Stimulated activated memory B cell treated with anti-CD40 and anti-IgM and Interleukin-4, amounts not matched to agents 10 μg/mL and 1 μg/mL and 100 μg/mL, for 72 hours (primary cell): ENCODE measurements around the gene DUSP2.

Experiments
- ATAC-seq: fragments of 150-1000 bp; cut with Tn5 transposase; 2 replicates; pipeline ENCODE4 v1.10.0; 2021
- H3K27ac Mint-ChIP-seq: one replicate; pipeline ENCODE4 v1.8.0; 2022; ENCODE audit warnings: mild to moderate bottlenecking, mixed read lengths
- H3K27me3 Mint-ChIP-seq: one replicate; pipeline ENCODE4 v1.8.0; 2022; ENCODE audit warnings: mixed read lengths
- H3K36me3 Mint-ChIP-seq: one replicate; pipeline ENCODE4 v1.8.0; 2022; ENCODE audit warnings: mixed read lengths
- H3K4me1 Mint-ChIP-seq: one replicate; pipeline ENCODE4 v1.8.0; 2022; ENCODE audit warnings: mixed read lengths
- H3K4me3 Mint-ChIP-seq: one replicate; pipeline ENCODE4 v1.8.0; 2022; ENCODE audit warnings: mild to moderate bottlenecking, moderate library complexity, mixed read lengths
- H3K9me3 Mint-ChIP-seq: one replicate; pipeline ENCODE4 v1.8.0; 2022; ENCODE audit warnings: mixed read lengths

DUSP2 gene

DNA sequence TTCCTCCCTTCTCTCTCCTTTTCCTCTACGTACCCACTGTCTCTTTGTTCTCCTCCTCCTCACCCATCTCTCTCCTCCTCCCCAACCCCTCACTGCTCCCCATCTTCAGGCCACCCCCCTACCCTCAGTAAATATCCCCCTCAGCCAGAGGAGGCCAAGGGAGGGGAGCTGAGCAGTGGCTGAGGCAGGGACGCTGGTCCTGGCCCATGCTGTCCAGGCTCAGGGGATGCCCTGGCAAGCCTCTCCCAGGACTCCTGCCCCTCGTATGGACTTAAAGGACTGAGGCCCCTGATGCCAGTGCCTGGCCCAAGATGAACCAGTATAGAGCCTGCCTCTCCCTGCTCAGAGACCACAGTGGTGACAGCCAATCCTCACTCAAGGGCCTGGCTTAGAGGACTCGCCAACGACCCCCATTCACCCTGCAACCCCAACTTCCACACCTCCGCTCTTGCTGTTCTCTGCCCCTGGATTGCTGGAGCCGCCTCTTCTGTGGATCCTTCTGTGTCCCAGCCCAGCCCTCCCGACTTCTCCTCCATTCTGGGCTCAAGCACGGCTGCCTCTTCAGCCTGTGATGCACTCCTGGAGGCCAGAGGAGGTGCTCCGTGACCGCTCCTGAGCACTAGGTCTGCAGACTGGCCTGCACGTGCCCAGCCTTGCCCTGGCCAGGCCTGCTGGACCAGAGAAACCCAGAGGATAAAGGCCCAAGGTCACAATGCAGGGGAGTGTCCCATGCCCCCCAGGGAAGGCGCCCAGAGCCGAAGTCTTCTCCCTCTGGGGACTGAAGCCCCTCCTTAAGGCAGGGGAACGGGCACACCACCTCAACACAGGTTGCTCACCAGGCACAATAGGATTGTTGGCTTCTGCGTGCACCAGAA is 9.5 kb upstream of the DUSP2 start:
- Mint-ChIP-seq H3K36me3 (no peaks in the 10 kb centered on the region), H3K27me3 (no peaks in the 10 kb centered on the region), H3K4me3 (no peak overlapping the region), H3K9me3 (no peaks in the 10 kb centered on the region), H3K27ac (peak overlapping the region; percentile 92), H3K4me1 (peaks cover 83% of the 10 kb centered on the region)
- no peak for ATAC-seq

DNA sequence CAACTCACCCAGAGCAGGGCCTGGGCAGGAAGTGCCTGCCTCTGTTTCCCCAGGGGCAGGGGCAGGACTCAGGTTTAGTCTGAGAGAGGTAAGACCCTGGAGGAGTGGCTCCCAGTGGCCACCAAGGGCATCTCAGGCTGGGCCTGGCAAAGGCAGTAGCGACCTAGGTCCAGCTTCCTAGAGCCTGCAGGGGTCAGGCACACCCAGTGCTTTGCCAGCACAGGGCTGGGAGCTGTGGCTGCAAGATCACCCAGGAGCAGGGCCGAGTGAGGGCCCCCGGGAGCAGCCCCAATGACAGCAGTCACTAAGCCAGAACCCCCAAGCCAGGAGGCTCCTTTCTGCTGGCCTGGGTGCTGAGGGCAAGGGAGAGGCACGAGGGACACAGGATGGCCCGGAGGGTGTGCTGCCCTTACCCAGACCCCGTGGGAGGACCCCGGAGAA is 8.8 kb upstream of the DUSP2 start:
- Mint-ChIP-seq H3K27me3 (no peaks in the 10 kb centered on the region), H3K36me3 (no peaks in the 10 kb centered on the region), H3K27ac (peak overlapping the region; percentile 92), H3K9me3 (no peaks in the 10 kb centered on the region), H3K4me1 (peaks cover 78% of the 10 kb centered on the region), H3K4me3 (no peak overlapping the region)
- no peak for ATAC-seq

DNA sequence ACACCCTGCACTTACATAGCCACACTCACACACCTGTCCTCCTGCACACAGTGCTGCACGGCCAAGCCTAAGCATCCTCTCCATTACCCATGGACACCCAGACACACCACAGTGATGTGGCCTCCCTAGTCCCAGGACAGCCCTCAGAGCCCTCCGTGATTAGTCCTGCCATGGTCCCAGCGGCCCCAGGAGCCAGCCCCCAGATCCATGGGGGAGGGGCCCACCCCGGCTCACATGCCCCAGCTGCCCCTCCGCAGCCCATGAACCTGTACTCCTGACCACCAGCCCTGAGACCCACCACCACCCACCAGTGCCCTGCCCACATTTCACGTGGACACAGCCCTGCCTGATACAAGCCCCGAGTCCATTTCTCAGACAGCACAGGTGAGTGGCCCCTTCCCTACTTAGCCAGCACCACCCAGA is 8.1 kb upstream of the DUSP2 start:
- no peak for ATAC-seq
- Mint-ChIP-seq H3K4me3 (no peak overlapping the region), H3K4me1 (peaks cover 78% of the 10 kb centered on the region), H3K9me3 (no peaks in the 10 kb centered on the region), H3K27ac (peak overlapping the region; percentile 92), H3K36me3 (no peaks in the 10 kb centered on the region), H3K27me3 (no peaks in the 10 kb centered on the region)

DNA sequence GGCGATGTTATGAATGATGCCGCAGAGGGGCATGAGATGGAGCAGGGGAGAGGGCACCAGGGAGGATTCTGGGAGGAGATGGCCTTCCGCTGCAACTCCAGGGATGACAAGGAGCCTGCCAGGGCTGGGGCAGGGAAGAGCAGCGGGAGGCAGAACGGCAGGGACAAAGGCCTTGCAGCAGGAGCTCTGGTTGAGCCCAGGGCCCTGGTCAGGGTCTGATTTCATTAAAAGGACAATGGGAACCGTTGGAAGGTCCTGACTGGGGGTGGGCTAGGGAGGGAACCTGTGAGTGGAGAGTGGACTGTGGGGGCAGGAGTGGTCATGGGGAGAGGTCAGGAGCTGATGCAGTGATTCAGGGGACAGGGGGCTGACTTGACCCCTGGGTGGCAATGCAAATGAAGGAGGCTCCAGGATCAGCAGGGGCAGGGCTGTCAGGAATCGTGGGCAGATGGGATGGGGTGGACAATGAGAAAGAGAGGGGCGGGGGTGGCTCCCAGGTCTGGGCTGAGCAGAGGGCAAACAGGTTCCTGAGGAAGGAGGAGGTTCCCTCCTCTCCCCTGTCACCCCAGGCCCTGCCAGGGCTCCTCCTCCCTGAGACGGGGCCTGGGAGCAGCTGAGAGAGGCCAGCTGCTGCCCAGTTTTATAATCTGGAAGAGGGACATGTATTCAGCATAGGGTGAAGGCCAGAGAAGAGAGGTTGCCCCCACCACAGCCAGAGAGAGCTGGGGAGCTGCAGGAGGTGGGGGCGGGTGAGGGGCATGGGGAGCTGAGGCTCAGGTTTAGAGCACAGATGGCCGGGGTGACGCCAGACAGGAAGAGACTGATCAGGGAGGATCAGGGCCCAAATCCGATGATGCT is 7.3 kb upstream of the DUSP2 start:
- H3K9me3 Mint-ChIP-seq: no peaks in the 10 kb centered on the region
- H3K27me3 Mint-ChIP-seq: no peaks in the 10 kb centered on the region
- no peak overlapping the region for H3K4me3 Mint-ChIP-seq
- H3K36me3 Mint-ChIP-seq: no peaks in the 10 kb centered on the region
- peak overlapping the region; percentile 92 for H3K27ac Mint-ChIP-seq
- H3K4me1 Mint-ChIP-seq: peaks cover 78% of the 10 kb centered on the region
- no peak for ATAC-seq

DNA sequence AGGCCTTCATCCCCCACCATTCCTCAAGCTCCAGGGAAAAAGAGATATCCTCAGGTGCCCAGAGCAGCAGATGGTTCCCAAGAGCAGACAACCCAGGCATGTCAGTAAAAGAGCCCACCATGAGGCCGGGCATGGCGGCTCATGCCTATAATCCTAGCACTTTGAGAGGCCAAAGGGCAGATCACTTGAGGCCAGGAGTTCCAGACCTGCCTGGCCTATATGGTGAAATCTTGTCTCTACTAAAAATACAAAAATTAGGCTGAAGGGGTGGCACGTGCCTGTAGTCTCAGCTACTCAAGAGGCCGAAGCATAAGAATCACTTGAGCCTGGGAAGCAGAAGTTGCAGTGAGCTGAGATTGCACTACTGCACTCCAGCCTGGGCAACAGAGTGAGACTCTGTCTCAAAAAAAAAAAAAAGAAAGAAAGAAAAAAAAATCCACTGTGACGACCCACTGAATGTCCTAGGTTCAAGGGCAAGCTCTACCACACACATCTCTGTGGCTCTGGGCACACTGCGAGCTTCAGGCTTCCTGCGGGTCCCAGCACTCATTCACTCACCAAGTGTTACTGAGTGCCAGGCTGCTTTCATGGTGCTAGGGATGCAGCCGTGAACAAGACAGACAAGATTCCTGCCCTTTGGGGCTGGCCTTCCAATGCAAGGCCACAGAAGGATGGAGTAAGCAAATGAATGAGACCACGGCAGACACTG is 6.5 kb upstream of the DUSP2 start:
- H3K36me3 Mint-ChIP-seq: no peaks in the 10 kb centered on the region

DNA sequence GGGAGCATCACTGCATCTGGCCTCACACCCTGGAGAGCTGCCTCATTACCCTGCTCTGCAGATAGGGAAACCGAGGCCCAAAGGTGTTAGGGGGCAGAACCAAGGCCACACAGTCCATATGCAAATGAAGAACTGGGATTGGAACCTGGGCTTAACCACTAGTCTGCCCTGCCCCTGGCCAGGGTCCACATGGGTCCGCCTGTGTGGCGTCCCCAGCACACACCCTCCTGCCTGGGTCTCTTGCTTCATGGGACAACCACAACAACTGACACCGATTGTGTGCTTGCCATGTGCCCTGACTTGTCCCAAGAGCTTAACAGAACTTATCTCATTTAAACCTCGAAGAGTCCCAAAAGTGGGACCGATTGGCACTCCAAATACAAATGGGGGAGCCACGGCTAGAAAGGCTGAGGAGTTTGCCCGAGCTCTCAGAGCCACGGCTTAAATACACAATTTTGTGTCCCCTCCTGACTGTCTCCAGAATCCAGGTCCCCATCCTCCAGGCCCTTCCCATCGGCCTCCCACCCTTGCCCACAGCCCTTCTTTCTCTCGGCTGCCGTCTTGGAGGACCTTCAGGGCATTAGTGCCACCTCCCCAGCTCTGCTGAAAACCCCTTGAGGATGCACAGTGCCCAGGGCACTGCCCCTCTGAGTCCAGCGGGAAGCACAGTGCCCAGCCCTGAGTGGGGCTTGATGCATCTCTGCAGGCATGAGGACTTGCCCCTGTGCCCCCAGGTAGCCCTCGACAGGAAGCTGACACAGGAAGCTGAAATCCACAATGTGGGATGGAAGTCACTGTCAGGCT is 5.8 kb upstream of the DUSP2 start:
- Mint-ChIP-seq H3K36me3 (no peaks in the 10 kb centered on the region), H3K27ac (peak overlapping the region; percentile 92), H3K4me3 (no peak overlapping the region), H3K9me3 (no peaks in the 10 kb centered on the region), H3K27me3 (no peaks in the 10 kb centered on the region), H3K4me1 (peaks cover 78% of the 10 kb centered on the region)
- ATAC-seq: no peak

More for the DNA sequence above, 6.5 kb upstream of the DUSP2 start:
- H3K4me3 Mint-ChIP-seq: no peak overlapping the region
- H3K9me3 Mint-ChIP-seq: no peaks in the 10 kb centered on the region
- no peaks in the 10 kb centered on the region for H3K27me3 Mint-ChIP-seq
- no peak for ATAC-seq
- H3K4me1 Mint-ChIP-seq: peaks cover 78% of the 10 kb centered on the region
- H3K27ac Mint-ChIP-seq: peak overlapping the region; percentile 92

DNA sequence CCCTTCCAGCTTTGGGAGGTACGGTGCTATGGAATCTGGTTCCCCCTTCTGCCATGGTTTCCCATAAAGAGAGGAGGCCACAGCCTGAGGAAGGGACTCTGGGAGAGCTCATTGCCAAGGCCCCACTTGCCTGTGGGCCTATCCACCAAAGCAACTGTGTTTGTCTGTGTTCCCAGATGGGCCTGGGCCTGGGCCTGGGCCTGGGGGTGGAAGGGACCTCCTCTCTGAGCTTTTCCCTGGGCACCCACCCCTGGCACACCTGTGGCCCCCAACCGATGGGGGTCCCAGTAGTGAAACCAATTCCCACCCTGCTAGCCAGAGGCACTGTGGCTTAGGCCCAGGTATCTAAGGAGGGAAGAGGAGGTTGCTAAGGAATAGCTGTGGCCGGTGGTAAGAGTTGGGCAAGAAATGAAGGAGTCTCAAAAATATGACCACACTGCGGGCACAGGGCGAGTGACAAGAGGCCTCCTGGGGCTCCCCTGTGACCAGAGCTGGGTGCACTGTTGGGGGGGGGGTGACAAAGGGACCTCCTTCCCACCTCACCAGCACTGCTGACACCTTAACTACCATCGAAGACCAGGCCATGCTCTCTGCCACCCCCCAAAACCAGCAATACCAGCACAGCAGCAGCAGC is 4.9 kb upstream of the DUSP2 start:
- Mint-ChIP-seq H3K9me3 (no peaks in the 10 kb centered on the region), H3K4me1 (peaks cover 76% of the 10 kb centered on the region), H3K4me3 (no peak overlapping the region), H3K27ac (peak overlapping the region; percentile 66), H3K36me3 (no peaks in the 10 kb centered on the region), H3K27me3 (no peaks in the 10 kb centered on the region)
- ATAC-seq: no peak

DNA sequence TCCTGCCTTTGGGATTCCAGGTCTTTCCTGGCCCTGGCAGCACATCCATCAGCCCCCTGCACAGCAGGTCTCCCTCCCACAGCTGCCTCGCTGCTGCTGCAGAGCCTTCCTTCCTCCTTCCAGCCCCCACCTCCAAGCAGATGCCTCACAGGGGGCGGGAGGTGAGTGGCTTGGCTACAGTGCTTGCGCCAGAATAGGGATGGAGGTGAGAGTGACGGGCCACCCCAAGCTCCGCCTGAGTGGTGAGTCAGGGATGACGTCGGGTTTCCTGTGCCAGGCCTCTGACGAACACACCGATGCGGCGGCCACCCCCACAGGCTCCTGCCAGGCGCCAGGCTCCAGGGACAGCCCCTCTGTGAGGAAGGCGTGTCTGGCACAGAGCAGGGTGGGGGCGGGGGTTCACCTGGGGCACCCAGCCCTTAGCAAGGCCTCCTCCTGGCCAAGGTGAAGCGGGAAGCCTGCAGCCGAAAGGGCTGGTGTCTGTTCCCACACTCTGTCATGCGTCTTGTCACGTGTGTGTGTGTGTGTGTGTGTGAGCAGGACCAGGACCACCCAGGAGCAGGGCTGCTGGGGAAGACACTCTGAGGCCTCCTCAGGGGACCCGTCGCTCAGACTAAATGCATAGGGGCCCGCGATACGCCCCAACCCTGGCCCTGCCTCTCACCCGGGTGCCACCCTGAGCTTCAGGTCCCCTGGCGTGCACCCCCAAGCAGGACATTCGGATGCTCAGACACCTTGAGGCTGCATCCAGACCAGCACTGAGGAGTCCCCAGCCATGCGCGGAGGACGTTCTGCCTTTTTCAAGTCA is 3.4 kb upstream of the DUSP2 start:
- ATAC-seq: peak; percentile 74
- Mint-ChIP-seq H3K9me3 (no peaks in the 10 kb centered on the region), H3K27me3 (no peaks in the 10 kb centered on the region), H3K4me1 (peaks cover 74% of the 10 kb centered on the region), H3K36me3 (peaks cover 11% of the 10 kb centered on the region), H3K27ac (peak overlapping the region; percentile 96), H3K4me3 (peak overlapping the region; percentile 65)

DNA sequence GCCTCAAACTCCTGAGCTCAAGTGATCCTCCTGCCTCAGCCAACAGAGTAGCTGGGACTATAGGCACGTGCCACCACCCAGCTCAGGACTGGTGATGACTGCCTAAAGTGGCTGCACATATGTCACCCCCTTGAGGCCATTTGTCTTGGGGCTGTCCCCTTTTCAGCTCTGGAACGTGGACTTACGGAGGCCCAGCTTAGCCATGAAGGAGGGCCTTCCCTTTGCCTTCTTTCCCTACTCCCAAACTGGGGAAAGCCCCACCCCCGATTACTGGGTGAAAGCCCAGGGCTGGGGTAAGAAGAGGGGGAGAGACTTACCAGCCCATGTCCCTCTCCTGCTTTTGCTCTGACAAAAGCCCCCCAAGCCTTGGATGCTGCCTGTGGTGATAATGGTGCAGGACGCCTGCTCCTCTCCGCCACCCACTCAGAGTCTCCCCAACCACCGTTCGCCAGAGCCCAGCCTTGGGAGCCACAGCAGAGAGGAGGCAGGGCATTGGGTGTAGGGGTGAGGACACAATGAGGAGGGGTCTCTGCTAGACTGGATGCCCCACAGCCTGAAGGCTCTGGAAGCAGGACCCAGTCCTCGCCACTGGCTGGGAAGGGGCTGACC is 2.5 kb upstream of the DUSP2 start:
- no peaks in the 10 kb centered on the region for H3K9me3 Mint-ChIP-seq
- peaks cover 78% of the 10 kb centered on the region for H3K4me1 Mint-ChIP-seq
- H3K27me3 Mint-ChIP-seq: no peaks in the 10 kb centered on the region
- H3K4me3 Mint-ChIP-seq: peak overlapping the region; percentile 49
- H3K36me3 Mint-ChIP-seq: peaks cover 19% of the 10 kb centered on the region
- ATAC-seq: no peak
- peak overlapping the region; percentile 96 for H3K27ac Mint-ChIP-seq

DNA sequence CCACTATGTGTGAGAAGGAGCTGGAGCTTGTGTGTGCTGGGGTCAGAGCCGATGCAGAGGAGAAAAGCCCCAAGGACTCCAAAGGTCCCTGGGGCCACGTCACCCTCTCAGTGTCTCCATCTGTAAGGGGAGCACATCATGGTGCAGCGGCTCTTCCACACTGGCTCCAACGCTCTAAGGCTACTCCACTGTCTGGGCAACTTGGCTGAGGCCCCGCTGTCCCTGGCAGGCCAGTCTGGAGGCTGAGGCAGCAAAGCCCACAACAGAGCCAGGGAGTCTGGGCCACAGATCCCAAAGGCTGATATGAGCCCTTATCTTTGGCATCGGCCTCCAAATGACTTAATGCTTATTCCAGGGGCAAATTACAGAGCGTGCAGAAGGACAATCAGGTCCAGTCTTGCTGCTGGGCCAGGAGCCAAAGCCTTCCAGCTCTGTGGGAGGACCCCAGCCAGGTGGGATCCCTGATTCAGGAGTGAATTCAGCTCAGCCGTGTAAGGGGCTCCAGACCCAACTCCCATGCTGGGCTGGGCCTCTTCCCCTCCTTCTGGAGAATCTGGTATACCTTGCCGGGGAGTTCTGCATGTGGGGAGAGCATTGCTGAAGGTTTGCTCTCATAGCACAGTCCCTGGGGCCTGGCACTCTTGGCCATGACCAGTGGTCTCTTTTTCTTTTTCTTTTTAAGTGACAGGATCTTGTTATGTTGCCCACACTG is 1.8 kb upstream of the DUSP2 start:
- Mint-ChIP-seq H3K4me1 (peaks cover 82% of the 10 kb centered on the region), H3K4me3 (peak overlapping the region; percentile 93), H3K27me3 (no peaks in the 10 kb centered on the region), H3K27ac (peak overlapping the region; percentile 96), H3K9me3 (no peaks in the 10 kb centered on the region), H3K36me3 (peaks cover 26% of the 10 kb centered on the region)
- ATAC-seq: no peak

DNA sequence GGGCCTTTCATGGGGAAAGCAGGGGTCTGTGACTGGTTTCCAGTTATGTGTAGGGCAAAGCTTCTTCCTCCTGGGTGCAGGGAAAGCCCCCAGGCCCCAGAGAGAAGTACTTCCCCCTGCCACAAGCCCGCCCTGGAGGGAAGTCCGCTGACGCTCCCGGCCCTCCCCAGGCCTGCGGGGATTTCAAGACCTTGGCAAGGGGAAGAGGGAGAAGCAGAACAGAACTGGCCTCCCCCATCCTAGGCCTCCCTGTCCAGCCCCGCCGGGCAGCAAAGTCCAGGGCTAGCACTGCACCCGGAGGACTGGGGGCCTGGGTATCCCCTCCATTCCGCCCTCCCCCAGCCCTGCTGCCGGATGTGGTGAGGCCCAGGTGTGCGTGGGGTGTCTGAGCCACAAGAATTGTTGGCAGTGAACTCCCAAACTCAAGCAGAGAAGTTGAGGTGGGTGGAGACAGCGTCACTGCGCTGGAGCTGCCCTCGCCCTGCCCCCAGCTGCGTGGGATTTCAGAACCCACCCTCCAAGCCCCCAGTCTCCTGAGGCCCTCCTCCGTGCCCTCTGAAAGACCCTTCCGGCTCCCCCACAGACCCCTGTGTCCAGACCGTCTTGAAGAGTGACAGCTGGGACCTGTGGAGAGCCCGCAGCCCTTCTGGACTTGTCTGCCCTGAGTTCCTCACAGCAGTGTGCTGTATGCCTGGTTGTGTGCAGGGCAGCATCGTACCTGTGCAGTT is 1.1 kb upstream of the DUSP2 start:
- peak; percentile 64 for ATAC-seq
- peak overlapping the region; percentile 96 for H3K27ac Mint-ChIP-seq

DNA sequence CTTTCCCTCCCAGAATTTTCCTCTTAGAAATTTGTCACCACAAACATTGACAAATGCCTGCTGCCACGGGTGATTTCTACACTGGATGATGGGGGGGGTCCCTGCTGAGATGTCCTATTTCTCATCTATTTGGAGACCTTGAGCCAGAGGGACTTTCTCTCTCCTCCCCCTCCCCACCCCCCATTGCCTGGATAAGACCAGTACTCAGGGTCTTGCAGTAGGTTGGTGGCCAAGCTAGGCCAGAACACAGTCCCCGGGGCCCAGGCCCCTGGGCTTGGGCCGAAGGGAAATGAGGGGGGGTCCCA is 560 bp upstream of the DUSP2 start:
- Mint-ChIP-seq H3K4me3 (peak overlapping the region; percentile 93), H3K27me3 (no peaks in the 10 kb centered on the region), H3K27ac (peak overlapping the region; percentile 96), H3K36me3 (peaks cover 27% of the 10 kb centered on the region), H3K9me3 (no peaks in the 10 kb centered on the region), H3K4me1 (peaks cover 82% of the 10 kb centered on the region)
- peak; percentile 0 for ATAC-seq

More for the DNA sequence above, 1.1 kb upstream of the DUSP2 start:
- no peaks in the 10 kb centered on the region for H3K27me3 Mint-ChIP-seq
- no peaks in the 10 kb centered on the region for H3K9me3 Mint-ChIP-seq
- peak overlapping the region; percentile 93 for H3K4me3 Mint-ChIP-seq
- peaks cover 82% of the 10 kb centered on the region for H3K4me1 Mint-ChIP-seq
- peaks cover 27% of the 10 kb centered on the region for H3K36me3 Mint-ChIP-seq
